H1 (cell line): Measurements from ENCODE around the gene CD58. TPM values are rescaled to one million over a fixed set of nuclear protein-coding genes. Genes with fewer than 3 reads are reported as not detected.

Source experiments
- ASH2L ChIP-seq: fragments of 200-600, 300-600 bp; sonication (generic); IDR thresholded peaks from one replicate; pipeline ENCODE4 v1.7.1; 2017; ENCODE audit warnings: low read length
- BACH1 ChIP-seq: IDR thresholded peaks from 2 replicates; pipeline ENCODE4 v1.6.1; 2012; ENCODE audit warnings: low read length, improper control_type of control experiment
- CEBPB ChIP-seq: IDR thresholded peaks from 2 replicates; pipeline ENCODE4 v1.6.1; 2012; ENCODE audit warnings: low read depth, low read length
- CHD2 ChIP-seq: IDR thresholded peaks from 2 replicates; pipeline ENCODE4 v1.6.1; 2012; ENCODE audit warnings: low read length, improper control_type of control experiment
- HDAC6 ChIP-seq: IDR thresholded peaks from one replicate; pipeline ENCODE4 v1.7.1; 2012; ENCODE audit warnings: low read depth, mild to moderate bottlenecking, inconsistent platforms, low read length, moderate library complexity
- RBBP5 ChIP-seq: IDR thresholded peaks from 2 replicates; pipeline ENCODE4 v1.7.1; 2012; ENCODE audit warnings: low read depth, mild to moderate bottlenecking, inconsistent platforms, low read length, moderate library complexity, borderline replicate concordance
- SAP30 ChIP-seq: fragments of 300-600 bp; sonication (generic); IDR thresholded peaks from 2 replicates; pipeline ENCODE4 v1.7.1; 2012; ENCODE audit warnings: low read length, moderate library complexity, mild to moderate bottlenecking, inconsistent platforms; ENCODE audit not compliant: insufficient read depth, insufficient replicate concordance
- SIN3A ChIP-seq, 2 experiments: IDR thresholded peaks in 1 of 2; conservative IDR thresholded peaks in 1 of 2; 2 replicates each; pipeline ENCODE4 v1.6.1; 2011 to 2012; ENCODE audit warnings: low read length in 2 of 2, improper control_type of control experiment in 1 of 2, low read depth in 1 of 2, mild to moderate bottlenecking in 1 of 2
- SP1 ChIP-seq: IDR thresholded peaks from 2 replicates; pipeline ENCODE4 v1.6.1; 2011; ENCODE audit warnings: low read depth, low read length
- SP4 ChIP-seq: IDR thresholded peaks from 2 replicates; pipeline ENCODE4 v1.6.1; 2012; ENCODE audit warnings: low read length, inconsistent platforms
- polyA plus RNA-seq, 7 experiments: library from polyadenylated mRNA; depleted of rRNA in 3 of 7; stranded (reverse) in 5 of 7; unstranded in 2 of 7; fragments of >200 nt in 5 of 7; fragments of 200-250 nt in 2 of 7; gene quantifications; 1 replicate in 5 of 7; 2 replicates in 1 of 7; 4 replicates in 1 of 7; pipeline versions ENCODE4 v1.2.1 to v1.2.3, GENCODE V29; 2011 to 2013; ENCODE audit warnings: missing spikeins in 2 of 7, mixed read lengths in 2 of 7
- total RNA-seq: library from RNA; stranded (reverse); fragmentation: NEBNext Ultra II Directional; extraction: Animal tissue kit (Norgen Biotek cat#: 25700); gene quantifications from 2 replicates; pipeline ENCODE4 v1.2.1, GENCODE V29; 2021

The CD58 gene
- total and polyA plus RNA-seq, 2 of the 8 experiments (the other 6 are each of a cell fraction or from before 2014, with no cell fraction given), result 5.3 to 5.5 TPM

GRCh38 chr1:116487031-116487430, 83.8 kb downstream of the CD58 start (continued):
- TF ChIP-seq SAP30 (no peak), SP4 (no peak), CEBPB (no peak), SIN3A (conservative IDR thresholded peaks at IDR 0.05 in 1 of 2, IDR thresholded peaks at IDR 0.05 in 1 of 2; ENCODE audit: low read depth in 1 of 2, low read length in 2 of 2) (no peak), BACH1 (no peak), HDAC6 (no peak), ASH2L (no peak), CHD2 (no peak), SP1 (no peak), RBBP5 (no peak)
